ENCODE results near the gene MCM3AP.

Gene MCM3AP

GRCh38 chr21:46264690-46265144, 20.7 kb downstream of the MCM3AP start:
- H3F3A ChIP-seq (ENCODE audit: insufficient read depth), result no peaks in the 10 kb centered on the region
- H3K9ac ChIP-seq (ENCODE audit: low read length), result no peak overlapping the region
- no peak overlapping the region for H3K4me3 ChIP-seq (ENCODE audit: insufficient read depth, low read length, poor library complexity, severe bottlenecking)
- H3K9me3 ChIP-seq (ENCODE audit: insufficient read depth, low read length), result no peaks in the 10 kb centered on the region
- H2AFZ ChIP-seq (ENCODE audit: low read depth, low read length, severe bottlenecking), result no peak overlapping the region
- no peak overlapping the region for H3K4me2 ChIP-seq (ENCODE audit: low read depth, low read length, poor library complexity, severe bottlenecking)
- no peaks in the 10 kb centered on the region for H3K36me3 ChIP-seq (ENCODE audit: low read length)
- TF ChIP-seq, protein P1, sequence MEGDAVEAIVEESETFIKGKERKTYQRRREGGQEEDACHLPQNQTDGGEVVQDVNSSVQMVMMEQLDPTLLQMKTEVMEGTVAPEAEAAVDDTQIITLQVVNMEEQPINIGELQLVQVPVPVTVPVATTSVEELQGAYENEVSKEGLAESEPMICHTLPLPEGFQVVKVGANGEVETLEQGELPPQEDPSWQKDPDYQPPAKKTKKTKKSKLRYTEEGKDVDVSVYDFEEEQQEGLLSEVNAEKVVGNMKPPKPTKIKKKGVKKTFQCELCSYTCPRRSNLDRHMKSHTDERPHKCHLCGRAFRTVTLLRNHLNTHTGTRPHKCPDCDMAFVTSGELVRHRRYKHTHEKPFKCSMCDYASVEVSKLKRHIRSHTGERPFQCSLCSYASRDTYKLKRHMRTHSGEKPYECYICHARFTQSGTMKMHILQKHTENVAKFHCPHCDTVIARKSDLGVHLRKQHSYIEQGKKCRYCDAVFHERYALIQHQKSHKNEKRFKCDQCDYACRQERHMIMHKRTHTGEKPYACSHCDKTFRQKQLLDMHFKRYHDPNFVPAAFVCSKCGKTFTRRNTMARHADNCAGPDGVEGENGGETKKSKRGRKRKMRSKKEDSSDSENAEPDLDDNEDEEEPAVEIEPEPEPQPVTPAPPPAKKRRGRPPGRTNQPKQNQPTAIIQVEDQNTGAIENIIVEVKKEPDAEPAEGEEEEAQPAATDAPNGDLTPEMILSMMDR (IDR thresholded peaks at IDR 0.05; ENCODE audit: insufficient read depth, low read length, poor library complexity, severe bottlenecking), result no peak
- TF ChIP-seq EZH2phosphoT487 (conservative IDR thresholded peaks at IDR 0.05; ENCODE audit: low read length), result no peak
- H3K27ac ChIP-seq (ENCODE audit: low read depth, low read length), result no peak overlapping the region
- no peaks in the 10 kb centered on the region for H4K20me1 ChIP-seq (ENCODE audit: low read depth, low read length)
- H3K27me3 ChIP-seq (ENCODE audit: low read length), result no peaks in the 10 kb centered on the region
- no peaks in the 10 kb centered on the region for H3K79me2 ChIP-seq (ENCODE audit: insufficient read depth, low read length)
- no peaks in the 10 kb centered on the region for H3K9me2 ChIP-seq (replicated peaks; ENCODE audit: insufficient read depth, low read length)

DNA sequence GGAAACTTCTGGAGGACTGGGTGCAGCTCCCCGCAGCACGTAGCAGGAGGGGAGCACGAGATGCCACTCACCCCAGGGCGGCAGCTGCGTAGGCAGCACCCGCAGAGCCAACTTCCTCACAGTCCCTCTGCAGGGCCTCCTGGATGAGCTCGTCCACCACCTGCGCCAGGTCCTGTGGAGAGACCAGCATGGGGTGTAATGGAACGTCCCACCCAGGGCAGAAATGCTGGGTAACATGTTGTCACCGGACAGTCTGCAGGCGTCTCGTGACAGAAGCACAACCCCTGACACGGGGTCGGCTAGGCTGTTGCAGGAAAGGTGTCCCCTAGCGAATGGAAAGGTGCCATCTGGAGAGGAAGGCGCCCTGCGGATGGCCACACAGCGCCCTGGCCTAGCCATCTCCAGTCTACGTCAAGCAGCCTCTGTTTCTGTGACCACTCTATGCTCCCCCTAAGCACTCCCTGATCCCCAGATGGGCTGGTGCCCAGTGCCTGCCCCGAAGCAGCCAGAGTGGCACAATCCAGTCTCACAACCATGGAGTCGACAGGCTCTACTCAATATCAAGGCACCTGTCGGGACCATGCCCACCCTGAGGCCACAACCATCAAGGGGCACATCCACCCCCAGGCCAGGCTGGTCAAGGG, 21.2 kb downstream of the MCM3AP start:
- no peaks in the 10 kb centered on the region for H3F3A ChIP-seq (ENCODE audit: insufficient read depth)
- H3K79me2 ChIP-seq (ENCODE audit: insufficient read depth, low read length), result no peaks in the 10 kb centered on the region
- no peak overlapping the region for H3K4me3 ChIP-seq (ENCODE audit: insufficient read depth, low read length, poor library complexity, severe bottlenecking)
- no peaks in the 10 kb centered on the region for H3K36me3 ChIP-seq (ENCODE audit: low read length)
- no peak overlapping the region for H3K27ac ChIP-seq (ENCODE audit: low read depth, low read length)
- H4K20me1 ChIP-seq (ENCODE audit: low read depth, low read length), result no peaks in the 10 kb centered on the region
- H3K9me2 ChIP-seq (replicated peaks; ENCODE audit: insufficient read depth, low read length), result no peaks in the 10 kb centered on the region
- H3K4me2 ChIP-seq (ENCODE audit: low read depth, low read length, poor library complexity, severe bottlenecking), result no peak overlapping the region
- H2AFZ ChIP-seq (ENCODE audit: low read depth, low read length, severe bottlenecking), result no peak overlapping the region
- H3K9ac ChIP-seq (ENCODE audit: low read length), result no peak overlapping the region
- no peaks in the 10 kb centered on the region for H3K27me3 ChIP-seq (ENCODE audit: low read length)
- TF ChIP-seq EZH2phosphoT487 (conservative IDR thresholded peaks at IDR 0.05; ENCODE audit: low read length), result no peak
- TF ChIP-seq, protein P1 (IDR thresholded peaks at IDR 0.05; ENCODE audit: insufficient read depth, low read length, poor library complexity, severe bottlenecking), result no peak
- no peaks in the 10 kb centered on the region for H3K9me3 ChIP-seq (ENCODE audit: insufficient read depth, low read length)

DNA sequence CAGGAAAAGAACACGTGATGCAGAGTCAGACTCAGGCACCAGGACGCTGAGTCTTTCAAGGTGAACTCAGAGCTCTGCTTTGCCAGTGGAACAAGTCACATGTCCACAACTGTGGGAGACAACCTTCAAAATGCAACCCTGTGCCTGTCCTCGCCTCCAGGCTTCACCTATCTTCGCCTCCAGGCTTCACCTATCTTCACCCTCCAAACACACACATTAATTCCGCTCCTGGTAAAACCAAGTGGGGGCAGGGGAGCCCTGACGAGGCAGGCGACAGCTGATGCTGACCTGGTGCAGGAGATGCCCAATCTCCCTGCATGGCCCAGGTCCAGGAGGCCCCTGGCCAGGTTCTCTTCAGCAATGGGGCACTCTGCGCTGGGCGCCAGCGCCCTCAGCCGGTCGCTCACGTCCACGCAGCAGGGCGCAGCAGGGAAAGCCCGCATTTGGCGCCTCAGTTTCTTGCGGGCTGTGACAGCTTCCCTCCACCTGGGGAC, 28.9 kb downstream of the MCM3AP start:
- 0 out of 2 replicates have a peak, but pooled peaks cover 2% of the 10 kb centered on the region for H3F3A ChIP-seq (ENCODE audit: insufficient read depth)
- no peak overlapping the region for H3K4me3 ChIP-seq (ENCODE audit: insufficient read depth, low read length, poor library complexity, severe bottlenecking)
- no peaks in the 10 kb centered on the region for H3K27me3 ChIP-seq (ENCODE audit: low read length)
- H3K27ac ChIP-seq (ENCODE audit: low read depth, low read length), result no peak overlapping the region
- no peaks in the 10 kb centered on the region for H3K9me2 ChIP-seq (replicated peaks; ENCODE audit: insufficient read depth, low read length)
- no peaks in the 10 kb centered on the region for H3K9me3 ChIP-seq (ENCODE audit: insufficient read depth, low read length)
- no peaks in the 10 kb centered on the region for H4K20me1 ChIP-seq (ENCODE audit: low read depth, low read length)
- TF ChIP-seq, protein P1 (IDR thresholded peaks at IDR 0.05; ENCODE audit: insufficient read depth, low read length, poor library complexity, severe bottlenecking), result no peak
- TF ChIP-seq EZH2phosphoT487 (conservative IDR thresholded peaks at IDR 0.05; ENCODE audit: low read length), result no peak
- H3K79me2 ChIP-seq (ENCODE audit: insufficient read depth, low read length), result no peaks in the 10 kb centered on the region
- no peak overlapping the region for H3K9ac ChIP-seq (ENCODE audit: low read length)
- H3K4me2 ChIP-seq (ENCODE audit: low read depth, low read length, poor library complexity, severe bottlenecking), result no peak overlapping the region
- no peak overlapping the region for H2AFZ ChIP-seq (ENCODE audit: low read depth, low read length, severe bottlenecking)
- peaks cover 18% of the 10 kb centered on the region; the same call in 1 of the 2 replicates for H3K36me3 ChIP-seq (ENCODE audit: low read length)

All from SU-DHL-6 (cell line).